Measurements from ENCODE around the gene PARD3B.

- TF ChIP-seq CTCF (IDR thresholded peaks at IDR 0.05; ENCODE audit: control extremely low read depth in 1 of 3, insufficient read depth in 1 of 3, low read depth in 1 of 3, low read length in 3 of 3) (no peak), EZH2 (IDR thresholded peaks at IDR 0.05; ENCODE audit: low read depth, low read length, severe bottlenecking) (no peak), CBX8 (IDR thresholded peaks at IDR 0.05; ENCODE audit: borderline replicate concordance, low read depth, low read length) (no peak), USF2 (IDR thresholded peaks at IDR 0.05; ENCODE audit: low read length) (no peak), POLR2AphosphoS5 (IDR thresholded peaks at IDR 0.05; ENCODE audit: low read depth, low read length) (no peak), KDM4A (IDR thresholded peaks at IDR 0.05; ENCODE audit: low read depth, low read length, severe bottlenecking) (no peak), BRCA1 (IDR thresholded peaks at IDR 0.05; ENCODE audit: low read depth, low read length) (no peak), MAX (IDR thresholded peaks at IDR 0.05) (no peak), ATF2 (IDR thresholded peaks at IDR 0.05; ENCODE audit: low read length) (no peak), SRF (IDR thresholded peaks at IDR 0.05; ENCODE audit: low read depth, low read length) (no peak)
Observed at GRCh38 chr2:205311201-205311600, 765.9 kb downstream of the PARD3B start.

All from H1 (cell line).